SU-DHL-6 (cell line): ENCODE results near the gene TBKBP1.

ENCODE experiments used
- H2AFZ ChIP-seq: fragments of 200-600 bp; sonication (generic); 2 replicates; pipeline ENCODE4 v1.6.1; 2014; ENCODE audit warnings: low read depth, mild to moderate bottlenecking, moderate library complexity, mixed read lengths, antibody characterized with exemption, low read length; ENCODE audit not compliant: severe bottlenecking
- H3F3A ChIP-seq: fragments of 200-600 bp; shearing (Covaris generic); 2 replicates; pipeline ENCODE4 v1.6.0; 2016; ENCODE audit warnings: antibody characterized with exemption, mild to moderate bottlenecking; ENCODE audit not compliant: insufficient read depth
- H3K27ac ChIP-seq: fragments of 200-600 bp; sonication (generic); 2 replicates; pipeline ENCODE4 v1.5.1; 2016; ENCODE audit warnings: low read depth, mild to moderate bottlenecking, low read length, moderate library complexity, mixed read lengths
- H3K27me3 ChIP-seq: fragments of 200-600 bp; sonication (generic), shearing (Covaris generic); 2 replicates; pipeline ENCODE4 v1.6.0; 2014; ENCODE audit warnings: mild to moderate bottlenecking, low read length
- H3K36me3 ChIP-seq: fragments of 200-600 bp; sonication (generic); 2 replicates; pipeline ENCODE4 v1.6.1; 2014; ENCODE audit warnings: mild to moderate bottlenecking, low read length, mixed read lengths
- H3K4me2 ChIP-seq: fragments of 300-600, 200-600 bp; shearing (Covaris generic), sonication (generic); 2 replicates; pipeline ENCODE4 v1.6.0; 2014; ENCODE audit warnings: low read length, low read depth, mild to moderate bottlenecking; ENCODE audit not compliant: poor library complexity, severe bottlenecking
- H3K4me3 ChIP-seq: fragments of 200-600 bp; sonication (generic); 2 replicates; pipeline ENCODE4 v1.5.1; 2014; ENCODE audit warnings: antibody characterized with exemption, low read length, mild to moderate bottlenecking, mixed read lengths; ENCODE audit not compliant: insufficient read depth, poor library complexity, severe bottlenecking
- H3K79me2 ChIP-seq: fragments of 200-600 bp; sonication (generic); 2 replicates; pipeline ENCODE4 v1.6.1; 2014; ENCODE audit warnings: mild to moderate bottlenecking, low read length, moderate library complexity; ENCODE audit not compliant: insufficient read depth
- H3K9ac ChIP-seq: fragments of 200-600 bp; sonication (generic); 2 replicates; pipeline ENCODE4 v1.7.0; 2014; ENCODE audit warnings: mild to moderate bottlenecking, low read length
- H3K9me2 ChIP-seq: fragments of 200-600 bp; sonication (generic); replicated peaks from 2 replicates; pipeline ENCODE4 v1.6.1; 2014; ENCODE audit warnings: low read length; ENCODE audit not compliant: insufficient read depth
- H3K9me3 ChIP-seq: fragments of 200-600 bp; sonication (generic); 2 replicates; pipeline ENCODE4 v1.6.1; 2014; ENCODE audit warnings: low read length, mixed read lengths; ENCODE audit not compliant: insufficient read depth
- H4K20me1 ChIP-seq: fragments of 200-600 bp; sonication (generic); 2 replicates; pipeline ENCODE4 v1.6.1; 2014; ENCODE audit warnings: low read depth, mild to moderate bottlenecking, antibody characterized with exemption, low read length, moderate library complexity, mixed read lengths
- CTCF ChIP-seq: fragments of 200-600 bp; sonication (generic); IDR thresholded peaks from one replicate; pipeline ENCODE4 v1.5.1; 2017; ENCODE audit warnings: antibody characterized with exemption, mild to moderate bottlenecking, low read length, moderate library complexity; ENCODE audit not compliant: insufficient read depth, poor library complexity, severe bottlenecking
- EZH2phosphoT487 ChIP-seq: fragments of 200-600 bp; sonication (generic), shearing (Covaris generic); conservative IDR thresholded peaks from 2 replicates; pipeline ENCODE4 v1.6.1; 2018; ENCODE audit warnings: mild to moderate bottlenecking, antibody characterized with exemption, low read length, moderate library complexity, mixed read lengths

Gene TBKBP1

GRCh38 chr17:47735536-47736011, 41.6 kb downstream of the TBKBP1 start:
- Histone ChIP-seq H3K9me3 (no peaks in the 10 kb centered on the region), H3F3A (no peaks in the 10 kb centered on the region), H3K36me3 (no peaks in the 10 kb centered on the region), H3K27me3 (no peaks in the 10 kb centered on the region), H4K20me1 (no peaks in the 10 kb centered on the region), H3K4me2 (no peak overlapping the region), H3K27ac (no peak overlapping the region), H2AFZ (no peak overlapping the region), H3K4me3 (no peak overlapping the region), H3K9ac (no peak overlapping the region), H3K79me2 (no peaks in the 10 kb centered on the region), H3K9me2 (no peaks in the 10 kb centered on the region)
- no peak for TF ChIP-seq CTCF

- Histone ChIP-seq H3K9me2 (no peaks in the 10 kb centered on the region), H3K79me2 (no peaks in the 10 kb centered on the region), H3F3A (no peaks in the 10 kb centered on the region), H4K20me1 (no peaks in the 10 kb centered on the region), H3K4me3 (no peak overlapping the region), H3K9me3 (no peaks in the 10 kb centered on the region), H3K36me3 (no peaks in the 10 kb centered on the region), H3K27ac (no peak overlapping the region), H3K27me3 (no peaks in the 10 kb centered on the region), H3K4me2 (no peak overlapping the region), H2AFZ (no peak overlapping the region), H3K9ac (no peak overlapping the region)
- no peak for TF ChIP-seq EZH2phosphoT487
- no peak for TF ChIP-seq CTCF
Measured at GRCh38 chr17:47736501-47737495, 42.8 kb downstream of the TBKBP1 start.

GRCh38 chr17:47738178-47738577, 44.2 kb downstream of the TBKBP1 start:
- Histone ChIP-seq H3K79me2 (no peaks in the 10 kb centered on the region), H3K36me3 (no peaks in the 10 kb centered on the region), H2AFZ (no peak overlapping the region), H3K9me2 (no peaks in the 10 kb centered on the region), H3K27ac (no peak overlapping the region), H3K9me3 (no peaks in the 10 kb centered on the region), H3K4me3 (no peak overlapping the region), H3F3A (no peaks in the 10 kb centered on the region), H3K4me2 (no peak overlapping the region), H3K9ac (no peak overlapping the region), H4K20me1 (no peaks in the 10 kb centered on the region), H3K27me3 (no peaks in the 10 kb centered on the region)
- TF ChIP-seq CTCF (no peak), EZH2phosphoT487 (no peak)
